Measurements from ENCODE around the gene NADK2. TPM values are rescaled to one million over a fixed set of nuclear protein-coding genes. Genes with fewer than 3 reads are reported as not detected.

Gene NADK2
- total and polyA plus RNA-seq, 10 of the 15 experiments (the other 5 are each of a cell fraction or from before 2014, with no cell fraction given), result 2.4 to 9.0 (median 6.3) TPM

GRCh38 chr5:36270876-36271575 is 29.3 kb upstream of the NADK2 start:
- Histone ChIP-seq H3K27me3 (replicated peaks in 1 of 2; ENCODE audit: control insufficient read depth in 2 of 2, insufficient read depth in 2 of 2, low read length in 1 of 2) (no peaks in the 10 kb centered on the region), H3K4me3 (no peak overlapping the region), H3K36me3 (ENCODE audit: control insufficient read depth in 2 of 2, insufficient read depth in 2 of 2, low read length in 1 of 2) (no peaks in the 10 kb centered on the region), H3K9me3 (replicated peaks; ENCODE audit: control insufficient read depth, insufficient read depth, low read length) (no peaks in the 10 kb centered on the region), H2AFZ (ENCODE audit: control insufficient read depth, low read depth, low read length) (no peak overlapping the region), H3K79me2 (ENCODE audit: control insufficient read depth, insufficient read depth, low read length) (no peaks in the 10 kb centered on the region), H3K4me1 (ENCODE audit: control insufficient read depth, insufficient read depth, low read length) (no peaks in the 10 kb centered on the region), H3K4me2 (ENCODE audit: control insufficient read depth, insufficient read depth) (no peak overlapping the region), H3K27ac (ENCODE audit: control insufficient read depth, insufficient read depth) (no peak overlapping the region), H3K9ac (ENCODE audit: control insufficient read depth, insufficient read depth, low read length) (no peak overlapping the region), H4K20me1 (ENCODE audit: control insufficient read depth, insufficient read depth) (no peaks in the 10 kb centered on the region)
- ChIA-PET CTCF (interaction anchor here (0.9 to 1.3 kb wide), 3 partner anchors 15 to 37 kb away, joined by 3 to 7 read pairs (median 3); no protein-coding TSS in a partner anchor), POLR2A (no interaction called here), SMC1A (ENCODE audit: uncharacterized antibody, unreplicated experiment) (interaction anchor here (1.3 kb wide), 1 partner anchor 35 kb away, joined by 4 read pairs; no protein-coding TSS in a partner anchor), RAD21 (ENCODE audit: unreplicated experiment) (no interaction called here)
- in situ Hi-C loops (cut with MboI), result no loop called here
- no peak for DNase-seq (ENCODE audit: low read depth, low spot score)
- 10% methylated on average over 3 of the region's 3 CpGs for WGBS (ENCODE audit: insufficient coverage, insufficient replicate concordance, low lambda C conversion rate, missing lambda C conversion rate)
- TF ChIP-seq CEBPB (IDR thresholded peaks at IDR 0.05; ENCODE audit: borderline replicate concordance in 1 of 2, low read depth in 2 of 2, low read length in 2 of 2) (no peak), SP1 (IDR thresholded peaks at IDR 0.05; ENCODE audit: low read depth, low read length) (no peak), HDGF (IDR thresholded peaks at IDR 0.05) (no peak), ELK1 (IDR thresholded peaks at IDR 0.05; ENCODE audit: low read depth, low read length) (no peak), NR2F1 (conservative IDR thresholded peaks at IDR 0.05) (no peak), NFXL1 (IDR thresholded peaks at IDR 0.05; ENCODE audit: borderline replicate concordance) (no peak), PAX8 (IDR thresholded peaks at IDR 0.05) (no peak), SUPT20H (IDR thresholded peaks at IDR 0.05; ENCODE audit: borderline replicate concordance, control insufficient read depth, low read depth, low read length) (no peak), REST (IDR thresholded peaks at IDR 0.05; ENCODE audit: low read depth, low read length) (no peak), CBX3 (IDR thresholded peaks at IDR 0.05; ENCODE audit: borderline replicate concordance, low read depth) (no peak), ATF2 (IDR thresholded peaks at IDR 0.05; ENCODE audit: low read length) (no peak), TBL1XR1 (IDR thresholded peaks at IDR 0.05; ENCODE audit: low read depth, low read length) (no peak), BACH1 (IDR thresholded peaks at IDR 0.05; ENCODE audit: borderline replicate concordance) (no peak), BHLHE40 (IDR thresholded peaks at IDR 0.05; ENCODE audit: borderline replicate concordance in 1 of 2, low read depth in 2 of 2, low read length in 1 of 2) (no peak), SRF (IDR thresholded peaks at IDR 0.05; ENCODE audit: low read depth in 2 of 2, low read length in 2 of 2) (no peak)
- intact Hi-C loops (cut with micrococcal nuclease; ENCODE audit: unreplicated experiment), result no loop called here
- FAIRE-seq, result no peak
- ATAC-seq, result no peak
- BruUV-seq (replicated peaks), result no TSS peak
